ENCODE data around the gene KRTAP10-5.

- TF ChIP-seq GRHL2 (CRISPR knock-in tag; IDR thresholded peaks at IDR 0.05; ENCODE audit: insufficient replicate concordance, severe bottlenecking) (no peak), ATF3 (CRISPR knock-in tag; conservative IDR thresholded peaks at IDR 0.05) (no peak), CTCF (IDR thresholded peaks at IDR 0.05) (no peak), FOXP1 (CRISPR knock-in tag; IDR thresholded peaks at IDR 0.05; ENCODE audit: borderline replicate concordance) (no peak), MYBL2 (CRISPR knock-in tag; IDR thresholded peaks at IDR 0.05) (no peak), ZNF512 (CRISPR knock-in tag; IDR thresholded peaks at IDR 0.05; ENCODE audit: borderline replicate concordance) (no peak), NFYB (CRISPR knock-in tag; conservative IDR thresholded peaks at IDR 0.05; ENCODE audit: low read depth) (no peak), USF2 (CRISPR knock-in tag; IDR thresholded peaks at IDR 0.05) (no peak), ARID4B (CRISPR knock-in tag; IDR thresholded peaks at IDR 0.05; ENCODE audit: borderline replicate concordance) (no peak), TEAD1 (CRISPR knock-in tag; IDR thresholded peaks at IDR 0.05) (no peak), PRRX2 (CRISPR knock-in tag; IDR thresholded peaks at IDR 0.05) (no peak)
These were observed 29.0 kb downstream of the KRTAP10-5 start, which contains the start of gene KRTAP10-2 for GRCh38 chr21:44551340-44551961.
